Neural progenitor cell (in vitro differentiated cells): ENCODE data around the gene MPRIP.

Experiments
- EZH2 ChIP-seq: fragments of 200-600 bp; sonication (generic); IDR thresholded peaks from 2 replicates; pipeline ENCODE4 v1.6.1; 2017; ENCODE audit warnings: antibody characterized with exemption, mild to moderate bottlenecking, moderate library complexity
- TF ChIP-seq, protein P1 (sequence below): fragments of 200-600 bp; sonication (generic); IDR thresholded peaks from 2 replicates; pipeline ENCODE4 v1.5.1; 2017; ENCODE audit warnings: antibody characterized with exemption, mild to moderate bottlenecking

DNA sequence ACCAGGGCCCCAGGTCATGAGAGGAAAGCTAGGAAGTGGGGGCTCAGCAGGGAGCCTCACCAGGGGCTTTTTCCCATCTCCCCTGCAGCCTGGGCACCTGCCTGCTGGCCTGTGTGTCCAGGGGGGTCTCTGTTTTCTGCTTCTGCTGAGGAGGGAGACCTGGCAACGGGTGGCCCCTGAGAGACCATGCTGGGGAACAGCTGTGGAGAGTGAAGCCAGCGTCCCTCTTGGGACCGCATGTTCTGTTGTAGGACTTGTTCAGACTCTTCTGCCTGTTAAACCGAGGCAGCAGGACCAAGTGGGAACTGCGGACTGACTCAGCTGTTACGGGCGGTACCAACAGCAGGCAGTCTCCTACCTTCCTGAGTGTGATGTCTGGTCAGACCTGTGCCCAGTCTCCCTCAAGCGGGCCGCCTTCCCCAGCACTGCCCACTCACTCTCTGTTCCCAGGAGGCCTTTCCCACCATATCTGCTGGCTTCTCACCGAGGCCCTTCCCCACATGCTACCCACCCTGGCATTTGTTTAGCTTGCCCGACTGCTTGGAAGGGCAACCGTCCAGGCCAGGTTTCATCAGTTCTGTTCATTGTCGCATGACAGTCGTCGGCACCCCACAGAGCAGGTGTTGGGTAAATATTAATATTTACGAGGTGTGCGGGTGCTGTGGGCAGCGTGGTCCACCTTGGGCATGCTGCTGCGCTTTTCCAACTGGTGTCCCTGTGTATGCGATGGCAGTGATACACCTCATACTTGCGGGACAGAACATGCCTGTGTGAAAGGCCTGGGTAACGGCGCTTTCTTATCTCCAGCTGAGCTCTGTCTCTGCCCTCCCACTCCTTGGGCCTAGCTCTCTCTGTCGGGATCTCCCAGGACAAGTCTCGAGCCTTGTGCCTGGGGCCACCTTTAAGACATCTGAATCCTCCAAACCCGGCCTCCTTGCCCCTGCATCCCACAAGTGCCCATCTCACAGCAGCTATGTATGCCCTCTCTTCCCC lies 69.4 kb downstream of the MPRIP start:
- no peak for TF ChIP-seq EZH2
- TF ChIP-seq, protein P1, sequence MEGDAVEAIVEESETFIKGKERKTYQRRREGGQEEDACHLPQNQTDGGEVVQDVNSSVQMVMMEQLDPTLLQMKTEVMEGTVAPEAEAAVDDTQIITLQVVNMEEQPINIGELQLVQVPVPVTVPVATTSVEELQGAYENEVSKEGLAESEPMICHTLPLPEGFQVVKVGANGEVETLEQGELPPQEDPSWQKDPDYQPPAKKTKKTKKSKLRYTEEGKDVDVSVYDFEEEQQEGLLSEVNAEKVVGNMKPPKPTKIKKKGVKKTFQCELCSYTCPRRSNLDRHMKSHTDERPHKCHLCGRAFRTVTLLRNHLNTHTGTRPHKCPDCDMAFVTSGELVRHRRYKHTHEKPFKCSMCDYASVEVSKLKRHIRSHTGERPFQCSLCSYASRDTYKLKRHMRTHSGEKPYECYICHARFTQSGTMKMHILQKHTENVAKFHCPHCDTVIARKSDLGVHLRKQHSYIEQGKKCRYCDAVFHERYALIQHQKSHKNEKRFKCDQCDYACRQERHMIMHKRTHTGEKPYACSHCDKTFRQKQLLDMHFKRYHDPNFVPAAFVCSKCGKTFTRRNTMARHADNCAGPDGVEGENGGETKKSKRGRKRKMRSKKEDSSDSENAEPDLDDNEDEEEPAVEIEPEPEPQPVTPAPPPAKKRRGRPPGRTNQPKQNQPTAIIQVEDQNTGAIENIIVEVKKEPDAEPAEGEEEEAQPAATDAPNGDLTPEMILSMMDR: no peak
